Hypothalamus (tissue), 51 donors: Measurements from ENCODE around the gene USE1.

ENCODE experiments used
- DNase-seq, 51 donors: peaks; one replicate each; lab custom pipeline; 2025; lab: John Stamatoyannopoulos, UW

The USE1 gene

GRCh38 chr19:17205237-17206140 lies 9.7 kb upstream of the USE1 start:
- DNase-seq = peak in 24 of 51 donors; percentile 1 to 53 (median 17)

GRCh38 chr19:17206736-17207581 lies 8.2 kb upstream of the USE1 start:
- no peak for DNase-seq

- no peak for DNase-seq
These were observed 5.8 kb upstream of the USE1 start for GRCh38 chr19:17209126-17210036.

- DNase-seq = no peak
These were observed 4.9 kb upstream of the USE1 start for GRCh38 chr19:17210296-17210695.

GRCh38 chr19:17211547-17212446 lies 3.4 kb upstream of the USE1 start:
- no peak for DNase-seq

- no peak for DNase-seq
These were observed 1.8 kb upstream of the USE1 start for GRCh38 chr19:17213334-17213733.

GRCh38 chr19:17214508-17215126 lies 540 bp upstream of the USE1 start:
- DNase-seq = peak in 2 of 51 donors; percentile 38 to 40

- peak in 4 of 51 donors; percentile 2 to 20 (median 14) for DNase-seq
These were observed 1.0 kb downstream of the USE1 start for GRCh38 chr19:17216058-17216670.

- no peak for DNase-seq
These were observed 4.1 kb downstream of the USE1 start for GRCh38 chr19:17219286-17219685.

- DNase-seq = peak in 1 of 51 donors; percentile 13
These were observed 5.1 kb downstream of the USE1 start for GRCh38 chr19:17220207-17220758.

GRCh38 chr19:17225053-17225452 lies 9.9 kb downstream of the USE1 start:
- no peak for DNase-seq

GRCh38 chr19:17226002-17226933 lies 11.1 kb downstream of the USE1 start, which contains the start of gene OCEL1:
Gene OCEL1, plus strand, starts transcription at chr19:17226226. Its CDS starts 22 bp downstream, at chr19:17226248.
- DNase-seq = peak; percentile 88 to 99 (median 97)

GRCh38 chr19:17227798-17228367 lies 12.7 kb downstream of the USE1 start:
- no peak for DNase-seq

GRCh38 chr19:17229890-17230289 lies 14.7 kb downstream of the USE1 start:
- DNase-seq = no peak

- DNase-seq = no peak
These were observed 17.1 kb downstream of the USE1 start for GRCh38 chr19:17232258-17232657.

GRCh38 chr19:17234911-17235299 lies 19.7 kb downstream of the USE1 start:
- DNase-seq = peak in 16 of 51 donors; percentile 4 to 38 (median 17)
